Gastrocnemius medialis (tissue), 4 donors: ENCODE data around the gene SGPP2. TPM values are rescaled to one million over a fixed set of nuclear protein-coding genes. Genes with fewer than 3 reads are reported as not detected.

Source experiments
- ATAC-seq, 2 donors: fragments of 150-250 bp; one replicate each; pipeline ENCODE4 v1.9.1; 2016
- DNase-seq, 2 donors: peaks; one replicate each; pipeline ENCODE4 v3.0.0-alpha.2; 2019
- H3K27ac ChIP-seq, 4 donors: fragments of 200-600 bp; sonication (generic); 1 replicate in 1 of 4; 2 replicates in 3 of 4; pipeline ENCODE4 v1.5.1; 2016 to 2018; ENCODE audit warnings: mild to moderate bottlenecking in 2 of 4, moderate library complexity in 1 of 4
- H3K27me3 ChIP-seq, 3 donors: fragments of 200-600 bp; sonication (generic) in 2 of 3; 1 replicate in 1 of 3; 2 replicates in 2 of 3; pipeline versions ENCODE4 v1.5.1 to v1.6.0; 2016 to 2019; ENCODE audit warnings: mild to moderate bottlenecking in 1 of 3, moderate library complexity in 1 of 3
- H3K36me3 ChIP-seq, 2 donors: fragments of 200-600 bp; sonication (generic) in 1 of 2; one replicate each; pipeline ENCODE4 v1.5.1; 2017 to 2018
- H3K4me1 ChIP-seq, 2 donors: fragments of 200-600 bp; sonication (generic) in 1 of 2; one replicate each; pipeline ENCODE4 v1.5.1; 2016 to 2017; ENCODE audit warnings: mild to moderate bottlenecking in 2 of 2
- H3K4me3 ChIP-seq, 4 donors: fragments of 200-600 bp; sonication (generic) in 3 of 4; 1 replicate in 1 of 4; 2 replicates in 3 of 4; pipeline ENCODE4 v1.5.1; 2016 to 2019; ENCODE audit warnings: mild to moderate bottlenecking in 2 of 4
- H3K9me3 ChIP-seq, 3 donors: fragments of 200-600 bp; sonication (generic) in 2 of 3; 1 replicate in 1 of 3; 2 replicates in 2 of 3; pipeline ENCODE4 v1.5.1; 2016 to 2019
- CTCF ChIP-seq, 5 experiments: fragments of 450-650 bp in 3 of 5; fragments of 200-600 bp in 2 of 5; sonication (generic) in 2 of 5; IDR thresholded peaks in 4 of 5; conservative IDR thresholded peaks in 1 of 5; 1 replicate in 4 of 5; 2 replicates in 1 of 5; pipeline ENCODE4 v1.5.1; 2016 to 2019; ENCODE audit warnings: antibody characterized with exemption in 5 of 5, mild to moderate bottlenecking in 3 of 5, moderate library complexity in 3 of 5
- POLR2A ChIP-seq, 2 donors: fragments of 450-650 bp; IDR thresholded peaks; one replicate each; pipeline ENCODE4 v1.6.1; 2017; ENCODE audit warnings: antibody characterized with exemption in 2 of 2, mild to moderate bottlenecking in 2 of 2, moderate library complexity in 2 of 2
- in situ Hi-C, 4 donors: fragments of 200-750 bp; cut with MboI; loops; one replicate each; pipeline versions ENCODE4 v1.15.0 to v1.8.0; 2017; ENCODE audit warnings: low sequenced_read_pairs in 4 of 4
- intact Hi-C: fragments of 100-400 bp; cut with DNase I; formaldehyde crosslinking; loops from one replicate; pipeline ENCODE4 v1.15.1; 2023; ENCODE audit warnings: low total_unique reads
- total RNA-seq, 4 donors: library from RNA; depleted of rRNA; stranded (reverse); fragments of >200 nt; gene quantifications; one replicate each; pipeline versions ENCODE4 v1.1.0 to v1.2.3, GENCODE V29; 2016

The SGPP2 gene
- total RNA-seq, 4 donors from 2014 or later: 0.17 to 0.59 (median 0.31) TPM; not detected in 1

GRCh38 chr2:222440673-222441422 lies 16.5 kb downstream of the SGPP2 start:
- in situ Hi-C loops (no loop called here), intact Hi-C loops (no loop called here)
- no peak for ATAC-seq
- Histone ChIP-seq H3K36me3 (no peaks in the 10 kb centered on the region), H3K27me3 (no peaks in the 10 kb centered on the region), H3K27ac (no peak overlapping the region), H3K4me1 (no peaks in the 10 kb centered on the region), H3K4me3 (no peak overlapping the region), H3K9me3 (no peaks in the 10 kb centered on the region)
- DNase-seq: no peak
- TF ChIP-seq CTCF (IDR thresholded peaks at IDR 0.05 in 4 of 5, conservative IDR thresholded peaks at IDR 0.05 in 1 of 5): no peak
- TF ChIP-seq POLR2A (IDR thresholded peaks at IDR 0.05): no peak

DNA sequence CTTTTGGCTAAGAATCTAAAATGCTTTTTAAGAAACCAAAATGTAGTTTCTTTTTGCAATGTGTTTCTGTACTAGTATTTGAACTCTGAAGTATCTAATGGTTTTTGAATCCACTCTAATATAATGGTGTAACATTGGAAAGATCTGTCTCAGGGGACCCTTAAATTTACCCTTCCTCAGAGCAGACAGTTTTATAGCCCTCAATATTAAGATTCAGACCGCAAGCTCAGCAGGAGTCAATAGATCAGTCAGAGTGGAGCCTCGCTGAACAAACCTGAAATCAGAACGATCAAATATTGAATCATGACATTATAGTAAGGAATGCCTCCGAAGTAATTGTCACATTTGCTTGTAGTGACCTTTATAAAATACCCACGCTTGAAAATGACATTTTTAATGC lies 18.3 kb downstream of the SGPP2 start:
- Histone ChIP-seq H3K9me3 (no peaks in the 10 kb centered on the region), H3K27me3 (no peaks in the 10 kb centered on the region), H3K36me3 (no peaks in the 10 kb centered on the region), H3K27ac (no peak overlapping the region), H3K4me3 (no peak overlapping the region), H3K4me1 (no peaks in the 10 kb centered on the region)
- in situ Hi-C loops: no loop called here
- no peak for TF ChIP-seq CTCF (IDR thresholded peaks at IDR 0.05 in 4 of 5, conservative IDR thresholded peaks at IDR 0.05 in 1 of 5)
- no peak for TF ChIP-seq POLR2A (IDR thresholded peaks at IDR 0.05)
- DNase-seq (no peak), ATAC-seq (no peak)
- intact Hi-C loops: no loop called here

DNA sequence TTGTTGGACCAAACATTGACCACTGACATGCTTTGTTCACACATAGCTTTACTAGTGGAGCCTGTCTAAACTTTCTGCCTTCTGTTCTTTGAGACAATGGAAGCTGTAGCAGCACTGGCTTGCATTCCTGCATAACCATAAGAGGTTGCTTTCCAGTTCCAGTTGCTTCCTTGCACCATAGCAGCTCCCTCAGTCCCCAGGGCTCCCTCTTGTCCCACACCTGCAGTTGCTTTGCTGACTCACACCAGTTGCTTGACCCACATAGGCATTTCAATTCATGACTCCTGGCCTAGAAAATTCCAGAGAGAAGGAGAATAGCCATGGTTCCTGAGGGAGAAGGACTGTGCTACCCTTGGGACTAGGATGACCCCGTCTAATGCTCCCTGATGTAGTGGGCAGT lies 20.9 kb downstream of the SGPP2 start:
- no peaks in the 10 kb centered on the region for H3K4me1 ChIP-seq
- H3K27me3 ChIP-seq: peaks cover 0 to 5% (median 3%) of the 10 kb centered on the region in 3 donors
- intact Hi-C loops (no loop called here), in situ Hi-C loops (no loop called here)
- H3K27ac ChIP-seq: no peak overlapping the region
- no peaks in the 10 kb centered on the region for H3K9me3 ChIP-seq
- H3K36me3 ChIP-seq: no peaks in the 10 kb centered on the region
- TF ChIP-seq CTCF (IDR thresholded peaks at IDR 0.05 in 4 of 5, conservative IDR thresholded peaks at IDR 0.05 in 1 of 5): no peak
- TF ChIP-seq POLR2A (IDR thresholded peaks at IDR 0.05): no peak
- ATAC-seq (peak; percentile 20 to 34), DNase-seq (peak in 1 of 2 donors; percentile 49)
- no peak overlapping the region for H3K4me3 ChIP-seq

GRCh38 chr2:222447131-222447530 lies 22.8 kb downstream of the SGPP2 start:
- no peak overlapping the region for H3K27ac ChIP-seq
- no peak overlapping the region for H3K4me3 ChIP-seq
- H3K36me3 ChIP-seq: no peaks in the 10 kb centered on the region
- no peak for TF ChIP-seq CTCF (IDR thresholded peaks at IDR 0.05 in 4 of 5, conservative IDR thresholded peaks at IDR 0.05 in 1 of 5)
- TF ChIP-seq POLR2A (IDR thresholded peaks at IDR 0.05): no peak
- no peaks in the 10 kb centered on the region for H3K9me3 ChIP-seq
- H3K4me1 ChIP-seq: no peaks in the 10 kb centered on the region
- DNase-seq (no peak), ATAC-seq (no peak)
- intact Hi-C loops: no loop called here
- in situ Hi-C loops: no loop called here
- peaks cover 0 to 6% (median 3%) of the 10 kb centered on the region in 3 donors for H3K27me3 ChIP-seq
